Measurements from ENCODE around the gene ARID5B. TPM values are rescaled to one million over a fixed set of nuclear protein-coding genes. Genes with fewer than 3 reads are reported as not detected.

ARID5B gene
- polyA plus RNA-seq, 3 donors: 1.00 to 2.5 (median 1.5) TPM

GRCh38 chr10:62053860-62054259, 152.4 kb downstream of the ARID5B start:
- Histone ChIP-seq H3K4me1 (ENCODE audit: control insufficient read depth in 1 of 2, insufficient read depth in 2 of 2, low read length in 2 of 2) (peaks cover 36 to 50% of the 10 kb centered on the region in 2 donors), H3K27me3 (ENCODE audit: control insufficient read depth in 2 of 2, insufficient read depth in 2 of 2, low read length in 2 of 2) (no peaks in the 10 kb centered on the region), H3K79me2 (ENCODE audit: insufficient read depth, low read length) (no peaks in the 10 kb centered on the region), H3K27ac (ENCODE audit: low read depth in 1 of 2, low read length in 2 of 2) (peak overlapping the region in 1 of 2 donors; percentile 65), H3K4me3 (replicated peaks in 1 of 3; ENCODE audit: low read depth in 2 of 3, low read length in 3 of 3) (no peak overlapping the region), H3K36me3 (replicated peaks in 1 of 2; ENCODE audit: control insufficient read depth in 1 of 2, insufficient read depth in 2 of 2, low read length in 2 of 2) (peaks cover 0 to 14% of the 10 kb centered on the region in 2 donors), H2AFZ (ENCODE audit: insufficient read depth, low read depth, low read length, poor library complexity, severe bottlenecking) (no peak overlapping the region), H4K20me1 (ENCODE audit: insufficient read depth, low read length) (no peaks in the 10 kb centered on the region), H3K9ac (ENCODE audit: insufficient read depth, low read length, poor library complexity, severe bottlenecking) (no peak overlapping the region), H3K4me2 (replicated peaks; ENCODE audit: extremely low read depth, low read length, poor library complexity, severe bottlenecking) (no peak overlapping the region), H3K9me3 (replicated peaks in 1 of 2; ENCODE audit: control insufficient read depth in 1 of 2, insufficient read depth in 1 of 2, low read length in 2 of 2) (no peaks in the 10 kb centered on the region)
- H3K4me3 Mint-ChIP-seq: no peak overlapping the region
- DNase-seq: no peak
- no peak for TF ChIP-seq CTCF (IDR thresholded peaks at IDR 0.05)
- peaks cover 71% of the 10 kb centered on the region for H3K4me1 Mint-ChIP-seq
- no peaks in the 10 kb centered on the region for H3K9me3 Mint-ChIP-seq
- WGBS (ENCODE audit: insufficient coverage): no CpG with 5 or more reads among the region's 2 CpGs
- intact Hi-C loops (cut with micrococcal nuclease): no loop called here
- peaks cover 25 to 32% of the 10 kb centered on the region in 2 donors for H3K36me3 Mint-ChIP-seq
- peak overlapping the region in 4 of 7 donors; percentile 30 to 87 (median 71) for H3K27ac Mint-ChIP-seq
- no peaks in the 10 kb centered on the region for H3K27me3 Mint-ChIP-seq (ENCODE audit: low read depth in 3 of 3)

- no peaks in the 10 kb centered on the region for H4K20me1 ChIP-seq (ENCODE audit: insufficient read depth, low read length)
- H2AFZ ChIP-seq (ENCODE audit: insufficient read depth, low read depth, low read length, poor library complexity, severe bottlenecking): peak overlapping the region; percentile 58
- no peak overlapping the region for H3K9ac ChIP-seq (ENCODE audit: insufficient read depth, low read length, poor library complexity, severe bottlenecking)
- Mint-ChIP-seq H3K27ac (peak overlapping the region; percentile 26 to 87 (median 62)), H3K4me1 (peaks cover 71% of the 10 kb centered on the region), H3K27me3 (ENCODE audit: low read depth in 3 of 3) (no peaks in the 10 kb centered on the region), H3K9me3 (no peaks in the 10 kb centered on the region), H3K36me3 (peaks cover 25 to 32% of the 10 kb centered on the region in 2 donors), H3K4me3 (no peak overlapping the region)
- H3K4me1 ChIP-seq (ENCODE audit: control insufficient read depth in 1 of 2, insufficient read depth in 2 of 2, low read length in 2 of 2): peaks cover 41 to 56% of the 10 kb centered on the region in 2 donors
- DNase-seq: no peak
- peaks cover 0 to 14% of the 10 kb centered on the region in 2 donors for H3K36me3 ChIP-seq (replicated peaks in 1 of 2; ENCODE audit: control insufficient read depth in 1 of 2, insufficient read depth in 2 of 2, low read length in 2 of 2)
- H3K27ac ChIP-seq (ENCODE audit: low read depth in 1 of 2, low read length in 2 of 2): peak overlapping the region; percentile 8 to 65
- no peaks in the 10 kb centered on the region for H3K79me2 ChIP-seq (ENCODE audit: insufficient read depth, low read length)
- H3K4me2 ChIP-seq (replicated peaks; ENCODE audit: extremely low read depth, low read length, poor library complexity, severe bottlenecking): no peak overlapping the region
- no peaks in the 10 kb centered on the region for H3K9me3 ChIP-seq (replicated peaks in 1 of 2; ENCODE audit: control insufficient read depth in 1 of 2, insufficient read depth in 1 of 2, low read length in 2 of 2)
- no peak for TF ChIP-seq CTCF (IDR thresholded peaks at IDR 0.05)
- intact Hi-C loops (cut with micrococcal nuclease): no loop called here
- H3K27me3 ChIP-seq (ENCODE audit: control insufficient read depth in 2 of 2, insufficient read depth in 2 of 2, low read length in 2 of 2): no peaks in the 10 kb centered on the region
- H3K4me3 ChIP-seq (replicated peaks in 1 of 3; ENCODE audit: low read depth in 2 of 3, low read length in 3 of 3): no peak overlapping the region
These were observed 152.9 kb downstream of the ARID5B start for GRCh38 chr10:62054408-62054807.
